ACHN (cell line): ENCODE results near the gene KCNIP1.

Experiments used
- DNase-seq: peaks from one replicate; pipeline ENCODE4 v3.0.0-alpha.2; 2015
- in situ Hi-C: cut with HindIII; loops from 2 replicates; pipeline ENCODE4 v1.10.0; 2017; ENCODE audit warnings: low sequenced_read_pairs, low pct_ligation_motif_present, low pct_unique_long_range_greater_than_20kb

Gene KCNIP1

DNA sequence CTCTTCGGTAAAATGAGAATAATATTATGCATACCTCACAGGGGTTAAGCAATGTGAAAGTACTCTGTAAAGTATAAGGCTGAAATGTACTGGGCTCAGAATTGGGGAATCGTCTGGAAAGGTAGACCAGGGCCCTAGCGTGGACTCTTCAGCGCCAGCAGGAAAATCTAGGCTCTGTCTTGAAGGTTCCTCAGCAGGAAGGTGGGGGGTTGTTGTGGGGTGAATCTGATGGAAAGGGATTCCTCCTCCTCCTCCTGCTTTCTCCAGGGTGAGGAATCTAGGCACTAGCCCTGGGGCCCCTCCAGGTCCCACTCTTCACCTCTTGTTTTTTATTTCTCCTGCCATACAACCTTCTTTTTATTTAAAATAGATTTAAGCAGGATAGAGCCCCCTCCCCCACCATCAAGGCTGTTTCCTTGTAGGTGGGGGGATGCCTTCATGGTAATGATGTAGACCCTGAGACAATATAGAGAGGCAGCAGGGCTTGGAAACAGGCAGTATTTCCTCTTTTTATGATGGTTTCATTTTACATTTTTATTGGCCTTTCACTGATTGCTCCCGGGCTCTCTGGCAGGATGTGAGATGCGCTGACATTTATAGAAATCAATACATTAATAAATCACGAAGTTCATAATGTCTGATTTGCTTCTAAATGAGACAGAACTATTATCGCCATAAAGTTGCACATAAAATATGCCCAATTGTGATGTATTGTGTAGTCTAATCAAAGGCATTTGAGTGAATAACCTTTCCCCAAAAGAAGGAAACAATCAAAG, 200.8 kb downstream of the KCNIP1 start:
- in situ Hi-C loops: no loop called here
- no peak for DNase-seq

DNA sequence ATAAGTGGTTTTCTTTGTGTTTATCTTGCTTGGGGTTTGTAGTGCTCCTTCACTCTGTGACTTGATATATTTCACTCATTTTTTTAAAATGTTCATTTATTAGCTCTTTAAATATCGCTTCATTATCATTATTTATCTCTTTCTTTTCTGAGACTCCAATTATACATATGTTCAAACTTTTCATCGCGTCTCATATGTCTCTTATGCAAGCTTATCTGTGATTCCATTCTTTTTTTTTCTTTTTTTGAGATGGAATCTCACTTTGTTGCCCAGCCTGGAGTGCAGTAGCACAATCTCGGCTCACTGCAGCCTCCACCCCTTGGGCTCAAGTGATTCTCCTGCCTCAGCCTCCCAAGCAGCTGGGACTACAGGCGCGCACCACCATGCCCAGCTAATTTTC, 205.8 kb downstream of the KCNIP1 start:
- in situ Hi-C loops: no loop called here
- DNase-seq: no peak

DNA sequence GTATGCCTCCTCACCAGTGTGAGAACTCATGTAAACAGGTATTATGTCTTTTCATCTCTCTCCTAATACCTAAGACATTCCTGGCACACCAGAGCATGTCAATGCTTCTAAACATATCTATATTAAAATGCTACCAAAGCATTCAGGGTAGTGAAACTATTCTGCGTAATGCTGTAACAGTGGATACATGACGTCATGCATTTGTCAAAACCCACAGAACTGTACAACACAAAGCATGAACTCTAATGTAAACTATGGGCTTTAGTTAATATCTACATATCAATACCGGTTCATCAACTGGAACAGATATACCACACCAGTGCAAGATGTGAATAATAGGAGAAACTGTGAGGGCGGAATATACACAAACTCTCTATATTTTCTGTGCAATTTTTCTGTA, 207.5 kb downstream of the KCNIP1 start:
- in situ Hi-C loops: no loop called here
- no peak for DNase-seq

DNA sequence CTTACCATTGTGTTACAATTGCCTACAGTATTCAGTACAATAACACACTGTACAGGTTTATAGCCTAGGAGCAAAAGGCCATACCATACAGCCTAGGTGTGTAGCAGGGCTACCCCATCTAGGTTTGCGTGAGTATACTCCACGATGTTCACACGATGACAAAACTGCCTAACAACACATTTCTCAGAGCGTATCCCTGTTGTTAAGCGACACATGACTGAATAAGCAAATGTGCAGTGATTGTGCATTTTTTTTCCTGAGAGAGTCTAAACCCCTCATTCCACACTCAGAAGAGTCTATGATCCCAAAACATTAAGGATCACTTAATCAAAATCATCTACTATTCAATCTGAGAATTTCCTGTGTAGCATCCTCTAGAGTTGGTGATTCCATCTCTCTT, 211.3 kb downstream of the KCNIP1 start:
- in situ Hi-C loops: no loop called here
- no peak for DNase-seq

DNA sequence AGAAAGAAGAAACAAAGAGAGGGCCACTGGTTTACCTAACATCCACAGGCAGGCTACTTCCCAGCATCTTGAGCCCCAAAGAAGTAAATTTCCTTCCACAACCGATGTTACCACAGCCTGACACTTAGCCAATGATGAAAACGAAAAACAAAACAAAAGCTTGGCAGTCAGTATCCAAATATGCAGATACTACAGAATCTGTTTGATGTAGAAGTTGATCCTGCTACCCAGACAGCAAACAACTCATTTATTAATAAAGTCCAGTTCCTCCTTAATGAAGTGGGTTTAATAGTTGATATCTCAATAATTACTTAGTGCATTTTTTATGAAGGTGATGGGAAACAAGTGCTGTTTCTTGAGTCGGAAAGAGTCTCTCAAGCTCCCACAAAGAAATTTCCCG, 212.6 kb downstream of the KCNIP1 start:
- DNase-seq: no peak
- in situ Hi-C loops: no loop called here

DNA sequence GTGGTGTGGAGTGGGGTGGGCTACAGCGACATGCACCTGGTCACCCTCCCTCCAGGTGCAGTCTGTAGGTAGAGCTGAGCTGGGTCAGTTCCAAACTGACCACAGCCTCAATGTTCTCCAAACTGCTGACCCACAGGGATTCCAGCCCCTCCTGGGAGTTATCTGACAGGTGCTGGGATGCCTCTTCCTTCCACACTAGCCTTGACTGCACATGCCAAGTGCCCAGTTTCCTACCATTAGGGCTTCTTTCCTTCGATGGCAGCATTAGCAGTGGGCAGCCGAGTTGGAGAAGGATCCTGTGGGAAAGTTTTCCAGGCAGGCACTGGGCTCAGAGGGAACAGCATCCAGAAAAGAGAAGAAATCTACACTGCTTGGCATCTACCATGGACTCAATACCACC, 215.7 kb downstream of the KCNIP1 start:
- DNase-seq: no peak
- in situ Hi-C loops: no loop called here

DNA sequence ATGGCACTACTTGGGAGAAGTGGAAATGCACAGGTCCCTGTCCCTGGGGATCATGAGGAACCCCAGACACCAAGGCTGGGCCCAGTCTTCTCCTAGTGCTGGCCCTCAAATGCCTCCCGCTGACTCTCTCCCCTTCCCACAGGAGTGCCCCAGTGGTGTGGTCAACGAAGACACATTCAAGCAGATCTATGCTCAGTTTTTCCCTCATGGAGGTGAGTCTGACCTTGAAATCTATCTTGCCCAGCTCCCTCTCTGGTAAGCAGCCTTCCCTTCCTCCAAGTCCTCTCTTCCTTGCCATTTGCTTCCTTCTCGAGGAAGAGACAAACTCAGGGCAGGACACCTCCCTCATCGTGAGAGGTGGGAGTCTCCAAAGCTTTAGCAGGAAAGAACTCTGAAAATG, 216.4 kb downstream of the KCNIP1 start:
- DNase-seq: no peak
- in situ Hi-C loops: no loop called here

DNA sequence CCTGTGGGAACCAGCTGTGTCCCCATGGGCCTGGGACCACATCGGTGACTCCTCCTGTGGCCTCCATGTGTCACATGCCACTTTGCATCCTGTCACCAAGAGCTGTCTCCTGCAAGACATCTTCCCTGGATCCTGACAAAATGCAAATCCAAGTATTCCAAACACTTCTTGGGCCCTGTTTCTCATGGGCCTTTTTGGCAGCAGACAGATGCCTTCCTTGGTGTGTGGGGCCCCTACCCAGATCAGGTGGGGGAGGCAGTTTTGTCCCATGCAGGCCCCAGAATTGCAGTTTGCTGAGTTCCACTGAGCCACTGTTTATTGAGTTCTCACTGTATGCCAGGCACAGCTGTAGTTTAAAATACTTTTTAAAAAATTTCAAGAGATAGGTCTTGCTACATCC, 217.2 kb downstream of the KCNIP1 start:
- in situ Hi-C loops: no loop called here
- no peak for DNase-seq

DNA sequence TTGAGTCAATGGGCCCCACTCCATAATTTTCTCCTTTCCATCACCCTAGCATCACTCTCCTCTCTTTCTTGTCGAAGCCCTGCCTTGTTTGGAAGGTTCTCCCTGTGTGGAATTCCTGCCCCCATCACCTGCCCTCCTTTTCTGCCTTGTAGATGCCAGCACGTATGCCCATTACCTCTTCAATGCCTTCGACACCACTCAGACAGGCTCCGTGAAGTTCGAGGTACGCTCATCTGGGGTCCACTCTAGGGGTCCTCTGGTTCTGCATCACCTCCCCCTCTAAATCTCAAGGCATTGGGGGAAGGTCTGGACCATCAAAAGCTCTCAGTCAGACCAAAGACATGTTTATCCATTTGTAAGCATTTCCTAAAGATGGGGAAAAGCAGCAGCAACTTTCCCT, 217.9 kb downstream of the KCNIP1 start:
- no peak for DNase-seq
- in situ Hi-C loops: no loop called here

DNA sequence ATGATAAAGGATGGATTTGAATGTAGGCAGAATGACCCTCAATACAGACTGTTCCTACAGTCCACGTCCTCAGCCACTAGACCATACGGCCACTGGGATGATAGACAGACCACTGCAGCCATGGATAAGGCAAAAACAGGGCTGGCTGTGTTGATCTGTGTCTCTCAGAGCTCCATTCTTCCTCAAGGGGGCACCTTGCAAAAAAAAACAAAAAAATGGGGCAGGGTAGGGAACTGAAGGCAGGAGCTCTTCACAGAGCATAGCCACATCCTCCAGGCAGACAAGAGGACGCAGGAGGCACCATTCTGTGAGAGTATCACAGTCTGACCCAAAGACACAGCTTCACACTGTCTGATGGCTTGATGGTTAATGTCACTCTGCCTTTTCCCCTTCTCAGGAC, 218.5 kb downstream of the KCNIP1 start:
- in situ Hi-C loops: no loop called here
- DNase-seq: no peak

DNA sequence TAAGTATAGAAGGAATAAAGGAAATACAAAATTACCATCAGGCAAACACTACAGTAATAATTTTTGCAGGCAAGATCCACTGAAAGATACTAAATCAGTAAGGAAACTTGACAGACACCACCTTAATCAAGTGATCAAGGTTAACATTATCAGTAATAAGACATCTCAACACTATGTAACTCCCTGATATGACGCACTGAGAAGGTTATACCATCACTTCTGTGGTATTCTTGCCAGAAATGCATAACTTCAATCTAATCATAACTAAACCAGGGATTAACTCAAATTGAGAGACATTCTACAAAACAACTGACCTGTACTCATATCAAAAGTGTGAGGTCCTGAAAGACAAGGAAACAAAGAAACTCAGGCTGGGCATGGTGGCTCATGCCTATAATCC, 227.2 kb downstream of the KCNIP1 start:
- no peak for DNase-seq
- in situ Hi-C loops: no loop called here

DNA sequence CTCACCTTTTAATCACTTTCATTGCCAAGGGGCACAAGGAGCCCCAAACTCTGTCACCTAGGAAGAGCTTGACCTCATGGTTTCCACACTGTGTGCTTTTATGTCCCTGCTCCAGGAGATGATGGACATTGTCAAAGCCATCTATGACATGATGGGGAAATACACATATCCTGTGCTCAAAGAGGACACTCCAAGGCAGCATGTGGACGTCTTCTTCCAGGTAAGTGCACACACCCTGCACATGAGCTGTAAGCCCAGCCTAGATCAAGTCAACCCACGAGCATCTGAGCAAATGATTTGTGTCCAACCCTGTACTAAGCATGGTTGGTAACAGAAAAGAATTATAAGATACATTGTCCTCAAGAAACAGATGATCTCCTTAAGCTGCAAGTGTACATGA, 228.9 kb downstream of the KCNIP1 start:
- no peak for DNase-seq
- in situ Hi-C loops: no loop called here

DNA sequence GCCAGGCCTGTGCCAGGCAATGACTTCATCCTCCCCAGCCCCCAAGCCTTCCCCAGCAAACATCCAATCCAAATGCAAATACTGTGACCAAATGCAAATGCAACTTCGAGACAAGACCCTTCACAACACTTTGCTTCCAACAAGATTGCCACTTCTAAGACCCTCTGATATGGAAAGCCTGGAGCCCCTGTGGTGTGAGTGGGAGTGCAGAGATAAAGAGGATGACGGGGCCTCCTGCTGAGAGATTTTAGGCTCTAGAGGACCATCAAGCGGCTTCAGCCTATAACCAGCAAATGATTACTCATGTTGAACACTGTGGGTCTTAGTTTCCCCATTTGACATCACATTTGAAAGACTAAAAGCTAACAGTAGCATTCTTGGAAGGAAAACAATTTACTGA, 233.1 kb downstream of the KCNIP1 start:
- DNase-seq: no peak
- in situ Hi-C loops: no loop called here

DNA sequence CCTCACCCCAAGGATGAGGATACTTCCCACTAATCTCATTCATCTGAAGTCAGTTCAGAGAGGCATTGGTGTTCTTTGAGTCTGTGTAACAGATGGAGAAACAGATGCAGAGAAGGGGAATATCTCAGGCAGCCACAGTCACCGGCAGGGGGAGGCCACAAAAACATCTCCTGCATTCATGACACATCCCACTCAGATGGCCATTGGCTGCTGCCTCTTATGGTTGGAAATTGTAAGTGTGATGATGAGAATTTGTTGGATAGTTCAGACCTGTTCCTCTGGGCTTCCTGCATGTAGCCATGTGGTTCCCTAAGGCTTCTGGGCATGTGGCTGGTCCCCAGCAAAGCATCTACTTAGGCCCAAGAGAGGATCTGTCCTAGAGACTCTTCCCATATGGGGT, 233.8 kb downstream of the KCNIP1 start:
- no peak for DNase-seq
- in situ Hi-C loops: no loop called here

DNA sequence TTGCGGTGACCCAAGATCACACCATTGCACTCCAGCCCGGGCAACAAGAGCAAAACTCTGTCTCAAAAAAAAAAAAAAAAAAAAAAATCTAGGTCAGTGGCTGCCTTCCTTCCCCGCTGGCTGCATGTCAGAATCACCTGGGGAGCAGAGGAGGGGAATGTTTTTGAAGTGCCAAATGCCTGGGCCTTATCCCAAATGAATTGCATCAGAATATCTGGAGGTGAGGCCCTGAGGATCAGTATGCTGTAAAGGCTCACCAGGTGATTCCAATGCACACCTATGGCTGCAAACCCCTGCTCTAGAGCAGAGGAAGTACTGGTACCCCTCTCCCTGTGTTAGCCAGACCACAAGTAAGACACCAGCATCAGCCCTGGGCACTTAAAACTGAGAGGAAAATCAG, 235.0 kb downstream of the KCNIP1 start:
- in situ Hi-C loops: no loop called here

DNA sequence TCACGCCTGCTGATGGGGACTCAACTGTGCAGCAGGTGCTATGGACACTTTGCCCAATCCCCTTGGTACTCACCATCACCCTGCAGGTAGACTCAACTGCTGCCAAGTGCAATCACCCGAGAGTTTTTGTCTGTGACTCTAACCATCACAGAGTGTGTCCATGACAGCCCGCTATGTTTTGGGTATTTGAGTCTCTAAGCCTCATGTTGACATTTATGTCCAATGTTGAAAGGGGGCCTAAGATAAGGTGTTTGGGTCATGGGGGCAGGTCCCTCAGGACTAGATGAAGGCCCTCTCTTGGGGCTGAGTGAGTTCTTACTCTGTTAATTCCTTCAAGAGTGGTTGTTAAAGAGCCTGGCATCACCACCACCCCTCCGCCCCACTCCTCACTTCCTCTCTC, 235.6 kb downstream of the KCNIP1 start:
- in situ Hi-C loops: no loop called here
- no peak for DNase-seq

More for the DNA sequence above, 235.0 kb downstream of the KCNIP1 start:
- DNase-seq: no peak

DNA sequence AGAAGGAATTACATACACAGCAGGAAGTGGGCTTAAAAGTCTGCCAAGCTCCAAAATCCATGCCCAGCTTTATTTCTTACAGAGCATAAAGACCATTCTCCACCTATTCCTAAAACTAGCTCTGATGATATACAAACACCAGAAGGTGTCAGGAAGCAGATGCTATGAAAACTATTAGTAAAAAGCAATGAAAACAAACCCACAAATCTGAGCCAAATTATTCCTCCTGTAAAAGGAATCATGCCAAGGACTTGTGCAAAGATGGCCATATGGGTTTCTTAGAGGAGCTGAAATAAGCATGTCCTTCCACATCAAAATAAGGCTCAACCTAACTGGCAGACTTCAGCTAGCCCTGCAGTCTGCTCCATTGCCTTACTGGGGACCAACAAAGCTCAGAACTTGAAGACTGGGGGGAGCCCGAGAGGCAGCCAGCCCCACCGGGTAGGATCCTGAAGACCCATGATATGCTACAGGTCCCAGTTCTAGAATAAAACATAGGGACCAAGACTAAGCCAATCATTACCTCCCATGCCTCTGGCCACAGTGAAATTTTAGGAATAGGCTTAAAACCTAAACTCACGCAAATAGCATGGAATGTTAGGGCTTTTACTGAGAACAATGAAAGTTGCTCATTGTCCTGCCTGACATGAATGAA, 236.9 kb downstream of the KCNIP1 start:
- no peak for DNase-seq
- in situ Hi-C loops: no loop called here

DNA sequence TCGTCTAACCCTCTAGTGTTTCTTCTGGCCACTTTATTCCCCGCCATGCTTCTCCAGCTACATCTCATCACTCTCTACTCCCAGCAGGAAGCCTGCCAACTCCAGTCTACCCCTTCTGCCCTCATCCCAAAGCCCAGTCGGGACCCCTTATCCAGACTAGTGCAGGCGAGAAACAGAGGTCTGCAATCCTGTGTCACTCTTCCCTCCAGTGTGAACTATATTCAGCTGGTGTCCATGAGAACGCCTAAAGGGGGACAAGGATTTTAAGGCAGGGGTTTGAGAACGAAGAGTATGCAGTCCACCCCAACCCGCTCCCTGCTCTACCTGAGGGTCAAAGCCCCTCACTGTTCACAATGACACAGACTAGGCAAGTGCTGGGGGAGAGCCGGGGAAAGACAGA, 238.0 kb downstream of the KCNIP1 start:
- no peak for DNase-seq
- in situ Hi-C loops: no loop called here

DNA sequence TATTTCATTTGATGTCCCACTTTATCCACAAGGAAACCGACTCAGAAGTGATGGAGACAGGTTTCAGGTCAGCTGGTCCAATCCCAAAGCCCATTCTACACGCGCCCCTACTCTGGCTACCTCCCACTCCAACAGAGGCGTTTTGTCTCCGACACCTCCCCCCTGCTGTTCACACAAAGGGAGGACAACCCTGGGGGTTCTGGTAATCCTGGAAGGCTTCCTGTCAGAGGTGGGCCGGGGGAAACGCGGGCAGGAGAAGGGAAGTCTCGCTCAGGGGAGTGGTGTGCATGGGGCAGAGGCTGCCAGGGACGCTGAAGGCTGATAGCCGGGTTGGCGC, 240.0 kb downstream of the KCNIP1 start:
- DNase-seq: no peak
- in situ Hi-C loops: no loop called here

DNA sequence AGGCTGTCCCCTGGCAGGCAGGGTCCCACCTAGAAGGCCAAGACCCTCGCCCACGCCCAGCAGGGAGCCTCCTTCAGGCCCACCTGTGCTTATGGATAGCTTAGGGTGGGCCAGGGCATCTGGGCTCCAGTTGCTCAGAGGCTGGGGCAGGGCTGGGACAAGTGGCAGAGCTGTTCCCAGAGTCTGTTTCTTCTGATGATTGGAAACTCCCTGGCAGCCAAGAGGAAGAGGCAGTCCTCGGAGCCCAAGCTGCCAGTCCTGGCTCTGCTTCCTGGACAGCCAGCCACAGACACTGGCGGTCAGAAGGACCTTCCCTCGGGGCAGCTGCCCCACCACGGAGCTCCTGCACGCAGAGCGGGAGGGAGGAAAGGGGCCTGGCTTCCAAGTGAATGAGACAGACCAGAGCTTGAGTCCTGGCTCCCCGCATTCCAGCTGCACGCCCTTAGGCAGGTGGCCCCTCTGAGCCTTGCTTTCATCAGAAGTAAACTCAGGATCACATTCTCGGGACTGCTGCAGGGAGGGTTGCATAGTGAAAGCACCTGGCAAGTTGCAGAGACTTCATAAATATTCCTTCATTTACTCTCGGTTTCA, 241.8 kb downstream of the KCNIP1 start:
- in situ Hi-C loops: no loop called here
- DNase-seq: peak; percentile 26
